ENCODE data around the gene AFF1. TPM values are rescaled to one million over a fixed set of nuclear protein-coding genes. Genes with fewer than 3 reads are reported as not detected.

Gene AFF1
- total and polyA plus RNA-seq, 4 donors, result 7.2 to 42.8 (median 21.5) TPM

- H3K36me3 ChIP-seq (ENCODE audit: control insufficient read depth in 4 of 4, insufficient read depth in 3 of 4, low read depth in 1 of 4, low read length in 3 of 4), result peaks cover 16 to 78% (median 70%) of the 10 kb centered on the region in 4 donors
- 97% methylated on average over 8 of the region's 8 CpGs for WGBS
Measured at GRCh38 chr4:87132035-87132434, 197.2 kb downstream of the AFF1 start.

GRCh38 chr4:87133183-87133582 is 198.4 kb downstream of the AFF1 start:
- Histone ChIP-seq H3K36me3 (ENCODE audit: control insufficient read depth in 4 of 4, insufficient read depth in 3 of 4, low read depth in 1 of 4, low read length in 3 of 4) (peaks cover 16 to 77% (median 72%) of the 10 kb centered on the region in 4 donors), H3K9ac (ENCODE audit: low read depth in 1 of 2, low read length in 2 of 2) (no peak overlapping the region), H3K4me3 (ENCODE audit: low read depth in 1 of 3, low read length in 3 of 3) (no peak overlapping the region), H3K27ac (ENCODE audit: low read depth in 1 of 2, low read length in 2 of 2) (no peak overlapping the region), H3K4me1 (ENCODE audit: control insufficient read depth in 4 of 4, insufficient read depth in 4 of 4, low read length in 3 of 4) (no peaks in the 10 kb centered on the region), H3K27me3 (ENCODE audit: control insufficient read depth in 4 of 4, insufficient read depth in 4 of 4, low read length in 3 of 4) (no peaks in the 10 kb centered on the region), H3K9me3 (ENCODE audit: control insufficient read depth in 4 of 4, low read length in 3 of 4) (no peaks in the 10 kb centered on the region)
- WGBS, result 78% methylated on average over 2 of the region's 2 CpGs
- DNase-seq (ENCODE audit: low spot score), result no peak
- TF ChIP-seq HNF4G (IDR thresholded peaks at IDR 0.05) (no peak), ZBTB33 (IDR thresholded peaks at IDR 0.05) (no peak), SP1 (IDR thresholded peaks at IDR 0.05) (no peak), EGR1 (IDR thresholded peaks at IDR 0.05; ENCODE audit: low read depth in 2 of 2) (no peak), MAX (IDR thresholded peaks at IDR 0.05) (no peak), CTCF (IDR thresholded peaks at IDR 0.05; ENCODE audit: low read depth, low read length, missing input control) (no peak), GABPA (IDR thresholded peaks at IDR 0.05 in 1 of 2, conservative IDR thresholded peaks at IDR 0.05 in 1 of 2) (no peak), RXRA (IDR thresholded peaks at IDR 0.05) (no peak), TAF1 (conservative IDR thresholded peaks at IDR 0.05) (no peak)

More at GRCh38 chr4:87132035-87132434, 197.2 kb downstream of the AFF1 start:
- no peaks in the 10 kb centered on the region for H3K27me3 ChIP-seq (ENCODE audit: control insufficient read depth in 4 of 4, insufficient read depth in 4 of 4, low read length in 3 of 4)
- H3K27ac ChIP-seq (ENCODE audit: low read depth in 1 of 2, low read length in 2 of 2), result no peak overlapping the region
- H3K9me3 ChIP-seq (ENCODE audit: control insufficient read depth in 4 of 4, low read length in 3 of 4), result no peaks in the 10 kb centered on the region
- no peak overlapping the region for H3K9ac ChIP-seq (ENCODE audit: low read depth in 1 of 2, low read length in 2 of 2)
- H3K4me3 ChIP-seq (ENCODE audit: low read depth in 1 of 3, low read length in 3 of 3), result no peak overlapping the region
- DNase-seq (ENCODE audit: low spot score), result no peak
- no peaks in the 10 kb centered on the region for H3K4me1 ChIP-seq (ENCODE audit: control insufficient read depth in 4 of 4, insufficient read depth in 4 of 4, low read length in 3 of 4)
- TF ChIP-seq HNF4A (conservative IDR thresholded peaks at IDR 0.05), result no peak
- TF ChIP-seq GABPA (IDR thresholded peaks at IDR 0.05 in 1 of 2, conservative IDR thresholded peaks at IDR 0.05 in 1 of 2), result no peak
- TF ChIP-seq NR2F2 (IDR thresholded peaks at IDR 0.05), result no peak
- TF ChIP-seq CTCF (IDR thresholded peaks at IDR 0.05; ENCODE audit: low read depth, low read length, missing input control), result no peak
- no peak for TF ChIP-seq ZBTB33 (IDR thresholded peaks at IDR 0.05)
- TF ChIP-seq RXRA (IDR thresholded peaks at IDR 0.05), result no peak
- no peak for TF ChIP-seq SP1 (IDR thresholded peaks at IDR 0.05)
- no peak for TF ChIP-seq JUND (IDR thresholded peaks at IDR 0.05)
- TF ChIP-seq HNF4G (IDR thresholded peaks at IDR 0.05), result no peak
- no peak for TF ChIP-seq FOXA2 (IDR thresholded peaks at IDR 0.05)
- no peak for TF ChIP-seq MAX (IDR thresholded peaks at IDR 0.05)
- no peak for TF ChIP-seq EGR1 (IDR thresholded peaks at IDR 0.05; ENCODE audit: low read depth in 2 of 2)
- TF ChIP-seq FOXA1 (IDR thresholded peaks at IDR 0.05), result no peak
- no peak for TF ChIP-seq TAF1 (conservative IDR thresholded peaks at IDR 0.05)

Measured in liver (tissue), 9 donors.